Measurements from ENCODE around the gene ST8SIA5. TPM values are rescaled to one million over a fixed set of nuclear protein-coding genes. Genes with fewer than 3 reads are reported as not detected.
A peak's percentile ranks its signal among the peaks of the same experiment; 100 is the strongest.

Gene ST8SIA5
- total and polyA plus RNA-seq, 2 donors (not counting 3 experiments of a cell fraction or from before 2014, with no cell fraction given) = 0.25 to 0.62 TPM

GRCh38 chr18:46755315-46756024 is 1.4 kb downstream of the ST8SIA5 start:
- no peak overlapping the region for H3K27ac ChIP-seq (ENCODE audit: insufficient read depth, low read depth, low read length)
- H3K9me1 ChIP-seq (replicated peaks; ENCODE audit: control insufficient read depth, extremely low read depth, insufficient read depth, low read length) = no peaks in the 10 kb centered on the region
- intact Hi-C loops (cut with micrococcal nuclease) (no loop called here), dilution Hi-C loops (cut with MboI; ENCODE audit: extremely low pct_ligation_motif_present, low sequenced_read_pairs) (no loop called here)
- no peak overlapping the region for H3K4me3 ChIP-seq (replicated peaks in 1 of 3; ENCODE audit: insufficient read depth in 1 of 3, low read depth in 1 of 3, low read length in 3 of 3)
- peaks cover 51 to 57% of the 10 kb centered on the region in 2 experiments for H3K27me3 ChIP-seq (ENCODE audit: control insufficient read depth in 2 of 2, insufficient read depth in 2 of 2, low read length in 2 of 2)
- no peaks in the 10 kb centered on the region for H4K20me1 ChIP-seq (replicated peaks; ENCODE audit: control insufficient read depth, extremely low read depth, insufficient read depth, low read length)
- ChIA-PET CTCF (no interaction called here), POLR2A (no interaction called here)
- no peak overlapping the region for H2AFZ ChIP-seq (ENCODE audit: low read depth, low read length)
- no peaks in the 10 kb centered on the region for H3K79me2 ChIP-seq (ENCODE audit: control insufficient read depth, insufficient read depth, low read length)
- FAIRE-seq = no peak
- H3K9ac ChIP-seq (replicated peaks; ENCODE audit: extremely low read depth, insufficient read depth, low read length) = no peak overlapping the region
- H3K9me3 ChIP-seq (replicated peaks; ENCODE audit: control insufficient read depth, insufficient read depth, low read length) = no peaks in the 10 kb centered on the region
- no TSS peak for BruUV-seq (replicated peaks)
- DNase-seq (ENCODE audit: low read depth, low spot score) = no peak
- no peak for TF ChIP-seq FOS (IDR thresholded peaks at IDR 0.05; ENCODE audit: borderline replicate concordance, insufficient read depth, low read length)
- no peak overlapping the region for H3K4me2 ChIP-seq (ENCODE audit: insufficient read depth, low read length)
- H3K36me3 ChIP-seq (ENCODE audit: control insufficient read depth in 2 of 2, extremely low read depth in 1 of 2, insufficient read depth in 2 of 2, low read length in 2 of 2) = no peaks in the 10 kb centered on the region
- H3K4me1 ChIP-seq (ENCODE audit: control insufficient read depth, extremely low read depth, insufficient read depth, low read length) = peaks cover 4% of the 10 kb centered on the region

- Histone ChIP-seq H3K27me3 (ENCODE audit: control insufficient read depth in 2 of 2, insufficient read depth in 2 of 2, low read length in 2 of 2) (peaks cover 45 to 53% of the 10 kb centered on the region in 2 experiments), H4K20me1 (replicated peaks; ENCODE audit: control insufficient read depth, extremely low read depth, insufficient read depth, low read length) (no peaks in the 10 kb centered on the region), H2AFZ (ENCODE audit: low read depth, low read length) (no peak overlapping the region), H3K4me1 (ENCODE audit: control insufficient read depth, extremely low read depth, insufficient read depth, low read length) (peaks cover 4% of the 10 kb centered on the region), H3K9ac (replicated peaks; ENCODE audit: extremely low read depth, insufficient read depth, low read length) (no peak overlapping the region), H3K27ac (ENCODE audit: insufficient read depth, low read depth, low read length) (no peak overlapping the region), H3K79me2 (ENCODE audit: control insufficient read depth, insufficient read depth, low read length) (no peaks in the 10 kb centered on the region), H3K36me3 (ENCODE audit: control insufficient read depth in 2 of 2, extremely low read depth in 1 of 2, insufficient read depth in 2 of 2, low read length in 2 of 2) (no peaks in the 10 kb centered on the region), H3K4me3 (replicated peaks in 1 of 3; ENCODE audit: insufficient read depth in 1 of 3, low read depth in 1 of 3, low read length in 3 of 3) (no peak overlapping the region), H3K9me1 (replicated peaks; ENCODE audit: control insufficient read depth, extremely low read depth, insufficient read depth, low read length) (no peaks in the 10 kb centered on the region), H3K4me2 (ENCODE audit: insufficient read depth, low read length) (no peak overlapping the region), H3K9me3 (replicated peaks; ENCODE audit: control insufficient read depth, insufficient read depth, low read length) (no peaks in the 10 kb centered on the region)
- TF ChIP-seq GATA2 (IDR thresholded peaks at IDR 0.05; ENCODE audit: insufficient read depth, insufficient read length, low read depth, low read length) (no peak), MYC (IDR thresholded peaks at IDR 0.05; ENCODE audit: low read depth, low read length) (no peak), FOS (IDR thresholded peaks at IDR 0.05; ENCODE audit: borderline replicate concordance, insufficient read depth, low read length) (no peak), CTCF (IDR thresholded peaks at IDR 0.05; ENCODE audit: extremely low read depth in 1 of 2, insufficient read depth in 1 of 2, low read depth in 1 of 2, low read length in 2 of 2) (no peak), MAX (IDR thresholded peaks at IDR 0.05; ENCODE audit: insufficient read depth, insufficient read length) (no peak), JUN (IDR thresholded peaks at IDR 0.05; ENCODE audit: borderline replicate concordance, insufficient read depth, insufficient read length, low read depth) (no peak), POLR2AphosphoS5 (IDR thresholded peaks at IDR 0.05; ENCODE audit: insufficient read depth, low read depth, low read length) (no peak), POLR2A (IDR thresholded peaks at IDR 0.05; ENCODE audit: low read depth, low read length) (no peak), EZH2 (IDR thresholded peaks at IDR 0.05; ENCODE audit: borderline replicate concordance, low read depth, low read length, severe bottlenecking) (no peak)
- FAIRE-seq (peak; percentile 26), DNase-seq (ENCODE audit: low read depth, low spot score) (no peak)
- dilution Hi-C loops (cut with MboI; ENCODE audit: extremely low pct_ligation_motif_present, low sequenced_read_pairs) (no loop called here), intact Hi-C loops (cut with micrococcal nuclease) (no loop called here)
- POLR2A ChIA-PET = no interaction called here
- CTCF ChIA-PET = no interaction called here
- BruUV-seq (replicated peaks) = no TSS peak
Observed at GRCh38 chr18:46754661-46755292, 2.1 kb downstream of the ST8SIA5 start.

All from endothelial cell of umbilical vein (primary cell).